ENCODE data around the gene DR1. TPM values are rescaled to one million over a fixed set of nuclear protein-coding genes. Genes with fewer than 3 reads are reported as not detected.
A peak's percentile ranks its signal among the peaks of the same experiment; 100 is the strongest.

Gene DR1
- total and polyA plus RNA-seq, 2 of the 13 experiments (the other 11 are each of a cell fraction or from before 2014, with no cell fraction given): 17.8 to 42.3 TPM

- 0 out of 2 replicates have a peak, but pooled peaks have one; percentile 60 for TF ChIP-seq DMTF1 (CRISPR knock-in tag; IDR thresholded peaks at IDR 0.05)
- peak; percentile 48; the same call in 1 of the 2 replicates for TF ChIP-seq SP5 (CRISPR knock-in tag; IDR thresholded peaks at IDR 0.05; ENCODE audit: borderline replicate concordance, low read depth)
- TF ChIP-seq ZFP82 (CRISPR knock-in tag; IDR thresholded peaks at IDR 0.05; ENCODE audit: borderline replicate concordance): peak; percentile 75; the same call in 1 of the 2 replicates
- TF ChIP-seq FOXC1 (CRISPR knock-in tag; IDR thresholded peaks at IDR 0.05; ENCODE audit: borderline replicate concordance): peak; percentile 92
- no peak for TF ChIP-seq CREBL2 (CRISPR knock-in tag; IDR thresholded peaks at IDR 0.05; ENCODE audit: borderline replicate concordance)
- TF ChIP-seq SIX4 (CRISPR knock-in tag; IDR thresholded peaks at IDR 0.05): peak; percentile 55; the same call in 1 of the 2 replicates
- TF ChIP-seq MTA1 (CRISPR knock-in tag; IDR thresholded peaks at IDR 0.05; ENCODE audit: borderline replicate concordance): peak; percentile 76; the same call in 1 of the 2 replicates
- TF ChIP-seq MLXIP (CRISPR knock-in tag; IDR thresholded peaks at IDR 0.05; ENCODE audit: borderline replicate concordance): no peak
- TF ChIP-seq ZNF556 (CRISPR knock-in tag; IDR thresholded peaks at IDR 0.05; ENCODE audit: borderline replicate concordance): peak; percentile 62; the same call in 1 of the 2 replicates
- peak; percentile 73; the same call in 1 of the 2 replicates for TF ChIP-seq NFKB2 (CRISPR knock-in tag; IDR thresholded peaks at IDR 0.05; ENCODE audit: borderline replicate concordance)
- no peak for TF ChIP-seq RELA (CRISPR knock-in tag; IDR thresholded peaks at IDR 0.05)
- TF ChIP-seq ZNF124 (CRISPR knock-in tag; IDR thresholded peaks at IDR 0.05): peak; percentile 93
- TF ChIP-seq CHCHD3 (CRISPR knock-in tag; IDR thresholded peaks at IDR 0.05): no peak; the same call in 1 of the 2 replicates
- peak; percentile 93 for TF ChIP-seq PHF20 (CRISPR knock-in tag; IDR thresholded peaks at IDR 0.05)
- TF ChIP-seq RNF219 (CRISPR knock-in tag; IDR thresholded peaks at IDR 0.05): no peak
- peak; percentile 68; the same call in 1 of the 2 replicates for TF ChIP-seq SIN3A (IDR thresholded peaks at IDR 0.05; ENCODE audit: borderline replicate concordance, low read depth, low read length)
- peak; percentile 48; the same call in 1 of the 2 replicates for TF ChIP-seq ZNF766 (CRISPR knock-in tag; IDR thresholded peaks at IDR 0.05; ENCODE audit: borderline replicate concordance)
These were observed at the start of gene DR1 (continued) for GRCh38 chr1:93345633-93346420.

Data from HepG2 (cell line).